GM18861 (cell line): ENCODE measurements around the gene RNASEH2A.

ENCODE experiments used
- ATAC-seq: cut with Tn5 transposase; IDR thresholded peaks from one replicate; pipeline ENCODE4 v1.9.1; 2021; ENCODE audit not compliant: unreplicated experiment

Gene RNASEH2A

GRCh38 chr19:12782424-12783290 lies 23.7 kb upstream of the RNASEH2A start:
- peak; percentile 18 for ATAC-seq

- ATAC-seq: no peak
Observed at GRCh38 chr19:12783291-12783848, 23.0 kb upstream of the RNASEH2A start.

DNA sequence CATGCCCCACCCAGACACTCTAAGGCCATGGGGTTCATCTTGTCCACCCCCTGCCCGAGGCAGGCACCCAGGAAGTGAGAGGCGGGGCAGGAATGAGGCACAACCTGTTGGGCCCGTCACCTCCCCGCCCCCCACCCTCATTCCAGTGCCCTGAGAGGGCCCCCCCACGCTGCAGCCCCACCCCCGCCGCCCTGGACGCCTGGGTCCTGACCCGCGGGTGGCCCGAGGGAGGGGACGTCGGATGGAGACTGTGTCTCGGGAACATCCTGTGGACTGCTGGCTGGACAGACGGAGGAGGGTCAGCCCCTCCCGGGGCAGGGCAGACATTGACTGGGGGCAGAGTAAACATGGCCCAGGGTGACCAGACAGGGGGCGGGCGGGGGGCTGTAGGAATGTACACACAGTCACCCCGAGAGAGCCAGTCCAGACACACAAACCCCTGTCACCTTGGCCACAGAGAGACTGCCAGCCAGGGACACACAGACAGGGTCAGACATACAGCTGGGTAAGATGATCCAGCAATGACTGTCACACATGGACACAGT lies 22.5 kb upstream of the RNASEH2A start:
- no peak for ATAC-seq

GRCh38 chr19:12784394-12784870 lies 22.0 kb upstream of the RNASEH2A start:
- ATAC-seq: no peak

- no peak for ATAC-seq
Observed at GRCh38 chr19:12784871-12785430, 21.4 kb upstream of the RNASEH2A start.

DNA sequence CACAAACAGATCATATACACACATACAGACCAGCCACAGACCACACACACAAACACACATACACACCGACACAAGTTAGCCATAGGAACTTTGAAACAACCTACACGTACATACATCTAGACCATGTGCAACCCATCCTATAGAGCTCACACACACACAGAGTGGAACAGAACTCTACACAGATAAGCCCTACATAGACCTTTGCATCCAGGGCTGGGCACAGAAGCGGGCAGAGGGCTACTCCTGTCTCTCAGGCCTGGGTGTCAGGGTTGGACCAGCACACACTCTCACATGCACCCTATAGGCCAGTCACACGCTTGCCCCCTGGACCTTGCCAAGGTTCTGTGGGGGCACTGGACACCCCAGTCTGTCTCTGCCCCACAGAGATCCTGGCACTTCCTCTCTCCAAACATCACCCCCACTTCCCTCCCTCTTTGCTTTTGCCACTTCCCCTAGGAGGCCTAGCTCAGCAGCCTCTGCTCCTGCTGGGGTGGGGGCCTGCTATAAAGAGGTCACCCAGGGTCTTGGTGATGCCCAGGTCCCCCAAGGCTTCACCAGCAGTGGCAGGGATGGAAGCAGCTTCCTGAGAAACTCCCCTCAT lies 20.9 kb upstream of the RNASEH2A start:
- ATAC-seq: no peak

- ATAC-seq: no peak
Observed at GRCh38 chr19:12786141-12786870, 20.1 kb upstream of the RNASEH2A start.

GRCh38 chr19:12786952-12787351 lies 19.4 kb upstream of the RNASEH2A start:
- ATAC-seq: no peak

DNA sequence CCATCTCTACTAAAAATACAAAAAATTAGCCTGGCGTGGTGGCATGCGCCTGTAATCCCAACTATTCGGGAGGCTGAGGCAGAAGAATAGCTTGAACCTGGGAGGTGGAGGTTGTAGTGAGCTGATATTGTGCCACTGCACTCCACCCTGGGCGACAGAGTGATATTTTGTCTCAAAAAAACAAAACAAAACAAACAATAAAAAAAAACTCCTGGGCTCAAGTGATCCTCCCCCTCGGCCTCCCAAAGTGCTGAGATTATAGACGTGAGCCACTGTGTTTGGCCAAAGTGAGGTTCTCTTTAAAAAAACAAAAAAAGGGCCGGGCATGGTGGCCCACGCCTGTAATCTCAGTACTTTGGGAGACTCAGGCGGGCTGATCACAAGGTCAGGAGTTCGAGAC lies 18.9 kb upstream of the RNASEH2A start:
- ATAC-seq: no peak

DNA sequence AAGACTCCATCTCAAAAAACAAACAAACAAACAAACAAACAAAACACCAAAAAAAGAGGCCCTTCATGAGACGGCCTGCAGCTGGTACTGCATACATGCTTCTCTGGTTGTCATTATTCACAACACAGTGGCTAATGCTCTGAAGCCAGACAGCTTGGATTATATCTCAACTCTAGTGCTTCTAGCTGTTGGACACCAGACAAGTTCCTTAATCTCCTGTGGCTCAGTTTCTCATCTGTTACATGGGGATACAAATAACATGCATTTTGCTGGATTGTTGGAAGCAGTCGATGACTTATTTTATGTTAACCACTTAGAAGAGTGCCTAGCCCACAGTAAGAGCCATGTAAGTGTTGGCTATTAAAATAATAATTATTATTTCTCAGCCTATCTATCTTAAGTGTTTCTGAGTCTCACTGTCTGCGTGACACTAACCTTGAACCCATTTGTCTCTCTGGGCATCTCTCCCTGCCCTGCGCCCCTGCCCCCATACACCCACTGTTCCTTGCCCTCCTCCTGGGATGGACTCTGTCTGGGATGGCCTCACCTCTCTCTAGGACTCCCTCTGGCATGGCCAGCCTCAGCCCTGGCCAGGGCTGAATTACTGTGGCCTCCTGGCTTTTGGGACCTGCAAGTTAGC lies 18.2 kb upstream of the RNASEH2A start:
- ATAC-seq: no peak

DNA sequence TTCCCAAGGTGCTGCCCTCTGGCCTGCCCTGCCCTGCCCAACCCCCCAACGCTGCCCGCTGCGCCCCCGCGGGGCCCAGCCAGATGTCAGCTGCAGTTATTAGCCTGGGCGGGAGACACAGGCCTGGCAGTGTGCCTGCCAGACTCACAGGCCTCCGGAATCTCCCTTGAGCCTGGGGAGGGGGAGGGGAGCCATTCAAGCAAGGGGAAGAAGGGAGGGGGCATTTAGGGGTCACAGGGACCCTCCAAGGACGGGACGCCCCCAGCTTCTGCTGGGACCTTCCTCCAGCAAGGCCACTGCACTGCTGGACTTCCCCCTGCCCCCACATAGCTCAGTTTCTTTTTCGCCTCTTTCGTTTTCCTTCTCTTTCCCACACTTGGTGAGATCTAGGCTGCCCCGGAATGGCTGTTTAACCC lies 17.7 kb upstream of the RNASEH2A start:
- ATAC-seq: no peak

DNA sequence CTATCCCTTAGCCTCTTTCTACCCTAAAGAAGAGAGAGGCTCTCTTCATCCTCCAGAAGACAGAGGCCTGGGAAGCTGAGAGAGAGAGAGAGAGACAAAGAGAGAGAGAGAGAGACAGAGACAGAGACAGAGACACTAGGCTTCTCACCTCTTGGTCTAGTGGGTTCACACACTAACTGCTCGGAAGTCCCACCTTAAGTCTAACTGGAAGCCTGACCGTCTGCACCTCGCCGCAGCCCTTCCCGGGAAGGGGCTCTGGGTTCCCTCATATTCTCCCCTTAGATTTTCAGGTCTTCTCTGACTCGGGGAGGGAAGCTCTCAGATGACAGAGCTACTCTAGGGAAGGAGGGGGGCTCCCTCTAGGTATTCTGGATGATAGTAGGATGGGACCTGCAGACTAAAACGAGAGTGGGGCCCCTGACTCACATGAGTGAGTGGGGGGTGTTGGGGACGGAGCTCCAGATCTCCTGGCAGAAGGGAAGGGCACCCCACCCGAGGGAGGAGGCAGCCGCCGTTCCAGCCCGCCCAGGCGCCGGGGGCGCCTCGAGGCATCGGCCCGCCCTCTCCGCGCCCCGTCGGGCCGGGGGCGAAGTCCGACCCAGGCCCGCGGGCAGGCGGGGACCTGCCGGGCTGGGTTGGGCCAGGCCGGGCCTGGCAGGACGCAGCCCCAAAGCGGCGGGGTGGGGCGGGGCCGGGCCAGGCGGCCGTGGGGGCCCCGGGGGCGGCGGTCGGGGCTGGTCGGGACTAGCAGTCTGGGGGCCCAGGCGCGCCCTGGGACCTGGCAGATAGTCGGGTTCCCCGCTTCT lies 17.1 kb upstream of the RNASEH2A start:
- no peak for ATAC-seq

- peak; percentile 30 for ATAC-seq
Observed at GRCh38 chr19:12789904-12790619, 16.3 kb upstream of the RNASEH2A start.

DNA sequence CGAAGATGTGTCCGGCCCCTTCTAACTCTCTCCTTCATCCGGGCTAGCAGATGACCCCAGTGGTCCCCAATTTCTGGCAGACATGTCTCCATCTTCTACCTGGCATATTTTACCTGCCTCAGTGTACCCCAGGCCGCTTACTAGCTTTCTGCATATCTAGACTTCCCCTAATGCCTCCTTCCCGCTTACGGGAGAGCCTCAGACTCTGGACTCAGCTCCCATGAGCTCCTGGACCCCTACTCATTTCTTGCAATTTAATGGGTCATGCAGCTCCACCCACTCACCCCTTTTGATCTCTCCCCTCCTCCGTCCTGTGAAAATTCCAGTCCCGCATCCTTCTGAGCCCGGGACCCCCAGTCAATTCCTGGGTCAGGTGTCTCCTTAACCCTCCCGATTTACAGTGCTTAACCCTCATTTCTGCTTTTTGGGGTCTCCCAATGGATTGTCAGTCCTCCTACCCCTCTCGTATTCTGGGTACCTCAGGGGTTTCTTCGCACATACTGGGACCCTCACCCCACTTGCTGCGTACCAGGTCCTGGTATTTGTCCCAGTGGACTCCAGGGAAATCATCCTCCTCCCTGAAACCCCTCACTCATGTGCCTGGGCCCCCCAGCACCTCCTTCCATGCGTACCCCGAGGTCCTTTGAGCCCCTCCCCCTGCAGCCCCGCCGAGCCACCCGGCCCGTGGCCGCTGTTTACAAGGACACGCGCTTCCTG lies 15.6 kb upstream of the RNASEH2A start:
- ATAC-seq: no peak

DNA sequence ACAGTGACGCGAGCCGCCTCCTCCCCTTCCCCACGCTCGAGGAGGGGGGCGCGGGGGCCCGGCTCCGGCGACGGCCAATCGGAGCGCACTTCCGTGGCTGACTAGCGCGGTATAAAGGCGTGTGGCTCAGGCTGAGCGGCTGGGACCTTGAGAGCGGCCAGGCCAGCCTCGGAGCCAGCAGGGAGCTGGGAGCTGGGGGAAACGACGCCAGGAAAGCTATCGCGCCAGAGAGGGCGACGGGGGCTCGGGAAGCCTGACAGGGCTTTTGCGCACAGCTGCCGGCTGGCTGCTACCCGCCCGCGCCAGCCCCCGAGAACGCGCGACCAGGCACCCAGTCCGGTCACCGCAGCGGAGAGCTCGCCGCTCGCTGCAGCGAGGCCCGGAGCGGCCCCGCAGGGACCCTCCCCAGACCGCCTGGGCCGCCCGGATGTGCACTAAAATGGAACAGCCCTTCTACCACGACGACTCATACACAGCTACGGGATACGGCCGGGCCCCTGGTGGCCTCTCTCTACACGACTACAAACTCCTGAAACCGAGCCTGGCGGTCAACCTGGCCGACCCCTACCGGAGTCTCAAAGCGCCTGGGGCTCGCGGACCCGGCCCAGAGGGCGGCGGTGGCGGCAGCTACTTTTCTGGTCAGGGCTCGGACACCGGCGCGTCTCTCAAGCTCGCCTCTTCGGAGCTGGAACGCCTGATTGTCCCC lies 14.9 kb upstream of the RNASEH2A start, which contains the start of gene JUNB:
TSS of gene JUNB (plus strand) at position 142 of the 706 bp plus-strand sequence. CDS start at position 428, 286 bp downstream.
- ATAC-seq: peak; percentile 21

DNA sequence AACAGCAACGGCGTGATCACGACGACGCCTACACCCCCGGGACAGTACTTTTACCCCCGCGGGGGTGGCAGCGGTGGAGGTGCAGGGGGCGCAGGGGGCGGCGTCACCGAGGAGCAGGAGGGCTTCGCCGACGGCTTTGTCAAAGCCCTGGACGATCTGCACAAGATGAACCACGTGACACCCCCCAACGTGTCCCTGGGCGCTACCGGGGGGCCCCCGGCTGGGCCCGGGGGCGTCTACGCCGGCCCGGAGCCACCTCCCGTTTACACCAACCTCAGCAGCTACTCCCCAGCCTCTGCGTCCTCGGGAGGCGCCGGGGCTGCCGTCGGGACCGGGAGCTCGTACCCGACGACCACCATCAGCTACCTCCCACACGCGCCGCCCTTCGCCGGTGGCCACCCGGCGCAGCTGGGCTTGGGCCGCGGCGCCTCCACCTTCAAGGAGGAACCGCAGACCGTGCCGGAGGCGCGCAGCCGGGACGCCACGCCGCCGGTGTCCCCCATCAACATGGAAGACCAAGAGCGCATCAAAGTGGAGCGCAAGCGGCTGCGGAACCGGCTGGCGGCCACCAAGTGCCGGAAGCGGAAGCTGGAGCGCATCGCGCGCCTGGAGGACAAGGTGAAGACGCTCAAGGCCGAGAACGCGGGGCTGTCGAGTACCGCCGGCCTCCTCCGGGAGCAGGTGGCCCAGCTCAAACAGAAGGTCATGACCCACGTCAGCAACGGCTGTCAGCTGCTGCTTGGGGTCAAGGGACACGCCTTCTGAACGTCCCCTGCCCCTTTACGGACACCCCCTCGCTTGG lies 14.1 kb upstream of the RNASEH2A start:
- no peak for ATAC-seq
